ENCODE data around the gene KLC1.

KLC1 gene

DNA sequence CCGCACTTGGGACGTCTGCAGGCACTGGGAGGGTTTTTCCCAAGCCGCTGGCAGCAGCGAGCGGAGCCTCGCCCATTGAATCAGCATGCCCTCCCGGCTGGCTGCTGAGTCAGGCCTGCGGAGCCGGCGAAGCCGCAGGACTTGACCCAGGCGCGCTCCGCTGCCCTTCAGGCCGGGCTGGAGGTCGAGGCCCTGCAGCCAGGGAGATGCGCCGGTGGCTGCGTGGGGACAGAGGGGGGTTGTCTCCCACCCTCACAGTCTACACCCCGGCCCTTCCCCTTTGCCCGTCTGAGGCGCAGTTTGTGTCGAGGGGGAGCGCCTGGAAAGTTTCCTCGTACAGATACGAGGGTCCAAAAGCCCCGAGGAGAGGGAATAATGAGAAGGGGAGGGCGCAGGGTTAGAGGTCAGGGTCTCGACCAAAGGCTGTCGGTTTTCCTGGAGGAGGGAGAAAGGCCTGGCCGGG lies 759 bp upstream of the KLC1 start:
- Histone ChIP-seq H3K9me3 (ENCODE audit: control insufficient read depth, insufficient read depth, low read length) (no peaks in the 10 kb centered on the region), H3K4me2 (ENCODE audit: low read length) (peak overlapping the region; percentile 82), H3K27ac (ENCODE audit: low read depth, low read length) (no peak overlapping the region), H3K27me3 (ENCODE audit: control insufficient read depth, low read length) (no peaks in the 10 kb centered on the region), H4K20me1 (ENCODE audit: control insufficient read depth, insufficient read depth, low read depth, low read length) (peaks cover 10% of the 10 kb centered on the region), H3K9me2 (replicated peaks; ENCODE audit: control insufficient read depth, low read length) (no peaks in the 10 kb centered on the region), H3F3A (ENCODE audit: control insufficient read depth, insufficient read depth) (peaks cover 25% of the 10 kb centered on the region), H3K79me2 (ENCODE audit: control insufficient read depth, low read length) (peaks cover 44% of the 10 kb centered on the region), H3K36me3 (ENCODE audit: control insufficient read depth, low read length) (peaks cover 15% of the 10 kb centered on the region), H3K4me1 (ENCODE audit: control insufficient read depth, low read length) (peaks cover 63% of the 10 kb centered on the region), H3K4me3 (ENCODE audit: low read length) (peak overlapping the region; percentile 91)
- TF ChIP-seq, protein P1, sequence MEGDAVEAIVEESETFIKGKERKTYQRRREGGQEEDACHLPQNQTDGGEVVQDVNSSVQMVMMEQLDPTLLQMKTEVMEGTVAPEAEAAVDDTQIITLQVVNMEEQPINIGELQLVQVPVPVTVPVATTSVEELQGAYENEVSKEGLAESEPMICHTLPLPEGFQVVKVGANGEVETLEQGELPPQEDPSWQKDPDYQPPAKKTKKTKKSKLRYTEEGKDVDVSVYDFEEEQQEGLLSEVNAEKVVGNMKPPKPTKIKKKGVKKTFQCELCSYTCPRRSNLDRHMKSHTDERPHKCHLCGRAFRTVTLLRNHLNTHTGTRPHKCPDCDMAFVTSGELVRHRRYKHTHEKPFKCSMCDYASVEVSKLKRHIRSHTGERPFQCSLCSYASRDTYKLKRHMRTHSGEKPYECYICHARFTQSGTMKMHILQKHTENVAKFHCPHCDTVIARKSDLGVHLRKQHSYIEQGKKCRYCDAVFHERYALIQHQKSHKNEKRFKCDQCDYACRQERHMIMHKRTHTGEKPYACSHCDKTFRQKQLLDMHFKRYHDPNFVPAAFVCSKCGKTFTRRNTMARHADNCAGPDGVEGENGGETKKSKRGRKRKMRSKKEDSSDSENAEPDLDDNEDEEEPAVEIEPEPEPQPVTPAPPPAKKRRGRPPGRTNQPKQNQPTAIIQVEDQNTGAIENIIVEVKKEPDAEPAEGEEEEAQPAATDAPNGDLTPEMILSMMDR (IDR thresholded peaks at IDR 0.05; ENCODE audit: low read depth, low read length, poor library complexity, severe bottlenecking): no peak
- no peak for TF ChIP-seq EZH2phosphoT487 (IDR thresholded peaks at IDR 0.05; ENCODE audit: borderline replicate concordance, low read length)

DNA sequence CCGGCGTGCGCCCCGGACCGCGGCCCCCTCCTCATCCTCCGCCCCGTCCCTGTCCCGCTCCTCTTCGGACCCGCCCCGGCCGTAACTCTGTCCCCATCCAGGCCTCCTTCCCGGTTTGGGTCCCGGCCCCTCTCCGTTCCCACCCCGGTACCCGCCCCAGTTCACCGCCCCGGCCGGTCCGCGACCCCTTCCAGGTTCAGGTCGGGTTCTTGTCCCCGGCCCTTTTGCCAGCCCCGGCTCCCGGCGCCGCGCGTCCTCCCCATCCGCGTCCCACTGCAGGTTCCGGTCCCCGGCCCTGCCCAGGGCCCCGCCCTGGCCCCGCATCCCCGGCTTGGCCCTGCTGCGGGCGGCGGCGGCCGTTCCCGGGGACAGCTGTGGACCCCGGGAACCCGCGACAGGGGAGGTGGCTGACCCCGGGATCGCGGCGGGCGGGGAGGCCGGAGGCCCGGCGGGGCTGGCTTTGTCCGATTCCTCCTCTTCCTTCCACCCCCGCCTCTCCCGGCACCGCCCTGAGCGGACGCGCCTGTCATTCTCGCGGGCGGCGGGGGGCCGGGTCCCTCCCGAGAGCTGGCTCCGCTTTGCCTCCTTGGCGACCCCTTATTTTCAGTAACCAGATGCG lies 601 bp downstream of the KLC1 start:
- peaks cover 10% of the 10 kb centered on the region for H4K20me1 ChIP-seq (ENCODE audit: control insufficient read depth, insufficient read depth, low read depth, low read length)
- H3K9me3 ChIP-seq (ENCODE audit: control insufficient read depth, insufficient read depth, low read length): no peaks in the 10 kb centered on the region
- peak overlapping the region; percentile 91 for H3K4me3 ChIP-seq (ENCODE audit: low read length)
- peaks cover 49% of the 10 kb centered on the region for H3K4me1 ChIP-seq (ENCODE audit: control insufficient read depth, low read length)
- TF ChIP-seq, protein P1 (IDR thresholded peaks at IDR 0.05; ENCODE audit: low read depth, low read length, poor library complexity, severe bottlenecking): no peak
- no peak for TF ChIP-seq EZH2phosphoT487 (IDR thresholded peaks at IDR 0.05; ENCODE audit: borderline replicate concordance, low read length)
- H3K4me2 ChIP-seq (ENCODE audit: low read length): peak overlapping the region; percentile 82
- peaks cover 15% of the 10 kb centered on the region for H3K36me3 ChIP-seq (ENCODE audit: control insufficient read depth, low read length)
- H3F3A ChIP-seq (ENCODE audit: control insufficient read depth, insufficient read depth): peaks cover 25% of the 10 kb centered on the region
- H3K79me2 ChIP-seq (ENCODE audit: control insufficient read depth, low read length): peaks cover 55% of the 10 kb centered on the region
- no peaks in the 10 kb centered on the region for H3K9me2 ChIP-seq (replicated peaks; ENCODE audit: control insufficient read depth, low read length)
- H3K27ac ChIP-seq (ENCODE audit: low read depth, low read length): peak overlapping the region; percentile 22; the same call in 1 of the 2 replicates
- no peaks in the 10 kb centered on the region for H3K27me3 ChIP-seq (ENCODE audit: control insufficient read depth, low read length)

DNA sequence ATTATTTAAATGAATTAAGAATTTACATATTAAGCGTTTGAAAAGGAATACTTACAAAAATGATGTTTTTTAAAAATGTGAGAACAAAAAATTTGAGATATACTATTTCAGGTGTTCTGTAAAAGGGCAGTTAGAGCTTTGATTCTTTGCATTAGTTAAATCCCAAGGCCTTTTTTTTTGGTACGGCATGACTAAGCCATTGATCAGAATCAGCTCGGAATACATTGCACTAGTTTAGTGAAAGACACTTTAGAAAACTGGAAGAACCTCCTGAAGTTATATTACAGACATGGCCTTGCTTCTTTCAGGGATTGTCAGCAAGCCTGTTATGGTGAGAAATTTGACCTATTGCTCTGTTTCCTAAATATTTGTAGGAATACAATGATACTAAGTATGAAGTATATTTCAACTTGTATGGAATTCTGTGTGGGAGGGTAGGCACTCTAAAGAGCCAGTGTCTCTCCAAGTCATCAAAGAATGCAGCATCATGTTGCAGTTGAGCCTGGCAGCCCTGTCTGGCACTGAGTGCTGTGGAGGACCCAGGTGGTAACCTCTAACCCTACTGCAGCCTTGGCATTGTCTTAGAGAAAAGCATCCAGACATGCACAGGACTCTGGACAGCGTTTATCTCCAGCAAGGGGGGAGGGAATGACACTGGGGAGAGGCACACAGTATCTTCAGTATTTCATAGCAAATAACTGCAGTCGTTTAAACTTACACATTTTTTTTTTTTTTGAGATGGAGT lies 1.5 kb downstream of the KLC1 start:
- Histone ChIP-seq H3K4me2 (ENCODE audit: low read length) (peak overlapping the region; percentile 82), H3K9me2 (replicated peaks; ENCODE audit: control insufficient read depth, low read length) (no peaks in the 10 kb centered on the region), H3K4me3 (ENCODE audit: low read length) (peak overlapping the region; percentile 91), H3K36me3 (ENCODE audit: control insufficient read depth, low read length) (peaks cover 15% of the 10 kb centered on the region), H4K20me1 (ENCODE audit: control insufficient read depth, insufficient read depth, low read depth, low read length) (peaks cover 10% of the 10 kb centered on the region), H3K4me1 (ENCODE audit: control insufficient read depth, low read length) (peaks cover 45% of the 10 kb centered on the region), H3K27ac (ENCODE audit: low read depth, low read length) (no peak overlapping the region), H3K27me3 (ENCODE audit: control insufficient read depth, low read length) (no peaks in the 10 kb centered on the region), H3K79me2 (ENCODE audit: control insufficient read depth, low read length) (peaks cover 65% of the 10 kb centered on the region), H3K9me3 (ENCODE audit: control insufficient read depth, insufficient read depth, low read length) (no peaks in the 10 kb centered on the region), H3F3A (ENCODE audit: control insufficient read depth, insufficient read depth) (peaks cover 15% of the 10 kb centered on the region)
- TF ChIP-seq, protein P1 (IDR thresholded peaks at IDR 0.05; ENCODE audit: low read depth, low read length, poor library complexity, severe bottlenecking): no peak
- TF ChIP-seq EZH2phosphoT487 (IDR thresholded peaks at IDR 0.05; ENCODE audit: borderline replicate concordance, low read length): no peak

Measured in DOHH2 (cell line).